ENCODE measurements around the gene MAPK8IP3. TPM values are rescaled to one million over a fixed set of nuclear protein-coding genes. Genes with fewer than 3 reads are reported as not detected.
"Not testable (repeated sequence)": the region's sequence is repeated elsewhere in the genome, so short reads cannot be mapped to it uniquely, and the experiment has no call there.

Gene MAPK8IP3
- total RNA-seq, 1 donor from 2014 or later = 201 TPM

GRCh38 chr16:1793578-1794220 lies 87.7 kb downstream of the MAPK8IP3 start, which contains the start of gene IGFALS:
Gene IGFALS, minus strand, starts transcription at chr16:1793705. Its CDS starts 53 bp downstream, at chr16:1793652.
- Mint-ChIP-seq H3K9me3 (no peaks in the 10 kb centered on the region), H3K36me3 (ENCODE audit: low read depth) (peaks cover 8% of the 10 kb centered on the region), H3K27me3 (no peaks in the 10 kb centered on the region), H3K4me1 (no peaks in the 10 kb centered on the region), H3K4me3 (no peak within 1 kb of the TSS), H3K27ac (no peak within 1 kb of the TSS)
- TF ChIP-seq, protein P1, sequence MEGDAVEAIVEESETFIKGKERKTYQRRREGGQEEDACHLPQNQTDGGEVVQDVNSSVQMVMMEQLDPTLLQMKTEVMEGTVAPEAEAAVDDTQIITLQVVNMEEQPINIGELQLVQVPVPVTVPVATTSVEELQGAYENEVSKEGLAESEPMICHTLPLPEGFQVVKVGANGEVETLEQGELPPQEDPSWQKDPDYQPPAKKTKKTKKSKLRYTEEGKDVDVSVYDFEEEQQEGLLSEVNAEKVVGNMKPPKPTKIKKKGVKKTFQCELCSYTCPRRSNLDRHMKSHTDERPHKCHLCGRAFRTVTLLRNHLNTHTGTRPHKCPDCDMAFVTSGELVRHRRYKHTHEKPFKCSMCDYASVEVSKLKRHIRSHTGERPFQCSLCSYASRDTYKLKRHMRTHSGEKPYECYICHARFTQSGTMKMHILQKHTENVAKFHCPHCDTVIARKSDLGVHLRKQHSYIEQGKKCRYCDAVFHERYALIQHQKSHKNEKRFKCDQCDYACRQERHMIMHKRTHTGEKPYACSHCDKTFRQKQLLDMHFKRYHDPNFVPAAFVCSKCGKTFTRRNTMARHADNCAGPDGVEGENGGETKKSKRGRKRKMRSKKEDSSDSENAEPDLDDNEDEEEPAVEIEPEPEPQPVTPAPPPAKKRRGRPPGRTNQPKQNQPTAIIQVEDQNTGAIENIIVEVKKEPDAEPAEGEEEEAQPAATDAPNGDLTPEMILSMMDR (IDR thresholded peaks at IDR 0.05) = no peak
- intact Hi-C loops (cut with micrococcal nuclease) = no loop called here
- ChIA-PET POLR2A (no interaction called here), CTCF (no interaction called here)
- DNase-seq (no peak), ATAC-seq (ENCODE audit: low read depth) (no peak)

DNA sequence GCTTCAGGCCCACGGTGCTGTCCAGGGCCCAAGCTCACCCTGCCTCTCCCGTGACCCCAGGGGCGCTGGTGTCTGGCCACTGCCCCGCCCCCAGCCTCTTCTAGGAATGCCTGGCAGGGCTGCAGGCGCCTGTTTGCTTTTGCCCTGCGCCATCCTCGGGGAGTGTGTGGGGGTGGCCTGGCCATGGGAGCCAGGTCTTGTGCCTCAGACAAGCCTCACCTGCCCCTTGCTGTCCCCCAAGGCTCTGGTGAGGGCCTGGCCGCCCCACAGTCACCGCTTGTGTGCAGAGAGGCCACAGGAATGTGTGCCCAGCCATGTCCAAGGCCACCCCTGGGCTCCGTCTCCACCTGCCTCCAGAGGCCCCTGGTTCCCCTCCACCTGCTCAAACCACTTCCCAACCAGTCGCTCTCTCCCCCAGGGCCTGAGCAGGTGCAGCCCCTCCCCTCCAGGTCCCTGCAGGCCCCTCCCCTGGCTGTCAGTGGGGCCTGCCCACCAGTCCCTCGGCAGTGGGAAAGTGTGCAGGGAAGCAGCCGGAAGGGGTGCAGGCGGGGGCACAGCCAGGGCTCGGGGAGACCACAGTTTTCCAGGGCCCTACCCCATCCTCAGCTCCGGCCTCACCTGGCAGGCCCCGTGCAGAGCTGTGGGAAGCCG lies 88.4 kb downstream of the MAPK8IP3 start:
- intact Hi-C loops (cut with micrococcal nuclease) = no loop called here
- POLR2A ChIA-PET = no interaction called here
- DNase-seq = no peak

DNA sequence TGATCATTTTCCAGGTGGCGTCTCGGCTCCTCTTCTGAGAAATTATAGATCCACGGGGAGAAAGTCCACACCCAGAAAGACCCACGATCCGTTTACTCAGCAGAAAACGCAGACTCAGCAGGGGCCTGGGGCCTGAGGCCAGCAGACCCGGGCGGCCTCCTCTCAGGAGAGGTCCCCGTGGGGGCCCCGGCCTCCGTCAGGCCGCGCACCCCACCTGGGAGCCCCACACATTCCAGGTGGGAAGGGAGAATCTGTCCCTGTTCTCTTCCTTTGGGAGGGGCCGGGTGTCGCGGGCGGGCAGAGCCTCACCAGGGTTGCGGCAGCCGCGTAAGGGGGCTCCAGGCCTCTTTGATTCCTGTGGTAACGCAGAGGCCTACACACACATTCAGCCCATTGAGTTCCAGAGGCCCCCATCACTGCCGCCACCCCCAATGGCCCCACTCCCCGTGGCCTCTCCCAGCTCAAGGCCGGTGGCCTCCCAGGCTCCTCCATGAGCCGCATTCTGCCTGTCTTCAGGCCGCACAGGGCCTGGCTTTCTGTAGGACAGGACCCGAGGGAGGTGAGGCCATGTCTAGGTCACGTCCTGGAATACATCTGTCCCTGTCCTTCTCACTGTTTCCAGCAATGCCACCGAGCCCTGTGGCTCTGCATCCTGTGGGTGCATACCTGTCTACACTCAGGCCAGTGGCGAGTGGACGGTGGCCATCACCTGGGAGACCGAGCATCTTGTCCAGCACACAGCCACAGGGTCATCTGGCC lies 89.1 kb downstream of the MAPK8IP3 start:
- Mint-ChIP-seq H3K4me1 (no peaks in the 10 kb centered on the region), H3K27ac (no peak overlapping the region), H3K4me3 (no peak overlapping the region), H3K9me3 (peaks cover 6% of the 10 kb centered on the region), H3K36me3 (ENCODE audit: low read depth) (peaks cover 2% of the 10 kb centered on the region), H3K27me3 (no peaks in the 10 kb centered on the region)
- intact Hi-C loops (cut with micrococcal nuclease) = no loop called here
- ChIA-PET POLR2A (interaction anchor here (0.6 kb wide), 1 partner anchor 1613 kb away, joined by 4 read pairs; no protein-coding TSS in a partner anchor), CTCF (no interaction called here)
- DNase-seq (no peak), ATAC-seq (ENCODE audit: low read depth) (no peak)
- TF ChIP-seq, protein P1 (IDR thresholded peaks at IDR 0.05) = no peak

More for the DNA sequence above, 88.4 kb downstream of the MAPK8IP3 start:
- peaks cover 4% of the 10 kb centered on the region for H3K9me3 Mint-ChIP-seq
- no peak overlapping the region for H3K27ac Mint-ChIP-seq
- H3K27me3 Mint-ChIP-seq = no peaks in the 10 kb centered on the region
- H3K4me1 Mint-ChIP-seq = no peaks in the 10 kb centered on the region
- TF ChIP-seq, protein P1 (IDR thresholded peaks at IDR 0.05) = no peak
- ATAC-seq (ENCODE audit: low read depth) = no peak
- CTCF ChIA-PET = no interaction called here
- H3K36me3 Mint-ChIP-seq (ENCODE audit: low read depth) = peaks cover 2% of the 10 kb centered on the region
- H3K4me3 Mint-ChIP-seq = no peak overlapping the region

- POLR2A ChIA-PET; H3K36me3 Mint-ChIP-seq (ENCODE audit: low read depth); CTCF ChIA-PET; H3K4me1 Mint-ChIP-seq; H3K27me3 Mint-ChIP-seq; DNase-seq; intact Hi-C loops (cut with micrococcal nuclease); H3K4me3 Mint-ChIP-seq; ATAC-seq (ENCODE audit: low read depth); H3K27ac Mint-ChIP-seq; H3K9me3 Mint-ChIP-seq: not testable (repeated sequence)
Observed at GRCh38 chr16:1799263-1799662, 93.3 kb downstream of the MAPK8IP3 start.

GRCh38 chr16:1800701-1801100 lies 94.7 kb downstream of the MAPK8IP3 start:
- ChIA-PET POLR2A (no interaction called here), CTCF (no interaction called here)
- intact Hi-C loops (cut with micrococcal nuclease) = no loop called here
- Mint-ChIP-seq H3K36me3 (ENCODE audit: low read depth) (peaks cover 7% of the 10 kb centered on the region), H3K9me3 (peaks cover 6% of the 10 kb centered on the region), H3K4me3 (no peak overlapping the region), H3K27me3 (no peaks in the 10 kb centered on the region), H3K4me1 (no peaks in the 10 kb centered on the region), H3K27ac (no peak overlapping the region)
- TF ChIP-seq, protein P1 (IDR thresholded peaks at IDR 0.05) = no peak
- ATAC-seq (ENCODE audit: low read depth) = no peak
- no peak for DNase-seq

Measured in activated B cell treated with CpG ODN at 0.5 μM for 24 hours (primary cell).